ENCODE measurements around the gene ZNF862.

ZNF862 gene

DNA sequence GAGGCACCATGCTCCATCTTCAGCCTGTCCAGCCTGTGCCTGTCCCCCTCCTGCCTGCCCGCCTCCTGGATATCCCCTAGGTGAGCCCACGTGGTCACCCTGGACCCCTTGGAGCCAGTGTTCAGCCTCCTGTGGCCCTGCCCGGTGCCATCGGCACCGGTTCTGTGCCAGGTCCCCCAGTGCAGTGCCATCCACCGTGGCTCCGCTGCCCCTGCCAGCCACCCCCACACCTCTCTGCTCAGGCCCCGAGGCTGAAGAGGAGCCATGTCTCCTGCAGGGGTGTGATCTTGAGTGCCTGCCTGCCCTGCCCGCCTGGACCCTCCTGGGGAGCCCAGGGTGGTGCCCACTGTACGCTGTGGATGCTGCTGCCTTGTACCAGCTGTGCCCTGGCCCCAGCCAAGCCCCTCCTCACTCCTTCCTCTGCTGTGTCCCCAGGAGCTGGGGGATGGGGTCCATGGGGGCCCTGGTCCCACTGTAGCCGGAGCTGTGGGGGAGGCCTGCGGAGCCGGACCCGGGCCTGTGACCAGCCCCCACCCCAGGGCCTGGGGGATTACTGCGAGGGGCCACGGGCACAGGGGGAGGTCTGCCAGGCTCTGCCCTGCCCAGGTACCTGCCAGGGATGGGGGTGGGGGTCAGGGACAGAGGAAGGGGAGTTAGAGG lies 26.2 kb upstream of the ZNF862 start:
- no peak for DNase-seq

DNA sequence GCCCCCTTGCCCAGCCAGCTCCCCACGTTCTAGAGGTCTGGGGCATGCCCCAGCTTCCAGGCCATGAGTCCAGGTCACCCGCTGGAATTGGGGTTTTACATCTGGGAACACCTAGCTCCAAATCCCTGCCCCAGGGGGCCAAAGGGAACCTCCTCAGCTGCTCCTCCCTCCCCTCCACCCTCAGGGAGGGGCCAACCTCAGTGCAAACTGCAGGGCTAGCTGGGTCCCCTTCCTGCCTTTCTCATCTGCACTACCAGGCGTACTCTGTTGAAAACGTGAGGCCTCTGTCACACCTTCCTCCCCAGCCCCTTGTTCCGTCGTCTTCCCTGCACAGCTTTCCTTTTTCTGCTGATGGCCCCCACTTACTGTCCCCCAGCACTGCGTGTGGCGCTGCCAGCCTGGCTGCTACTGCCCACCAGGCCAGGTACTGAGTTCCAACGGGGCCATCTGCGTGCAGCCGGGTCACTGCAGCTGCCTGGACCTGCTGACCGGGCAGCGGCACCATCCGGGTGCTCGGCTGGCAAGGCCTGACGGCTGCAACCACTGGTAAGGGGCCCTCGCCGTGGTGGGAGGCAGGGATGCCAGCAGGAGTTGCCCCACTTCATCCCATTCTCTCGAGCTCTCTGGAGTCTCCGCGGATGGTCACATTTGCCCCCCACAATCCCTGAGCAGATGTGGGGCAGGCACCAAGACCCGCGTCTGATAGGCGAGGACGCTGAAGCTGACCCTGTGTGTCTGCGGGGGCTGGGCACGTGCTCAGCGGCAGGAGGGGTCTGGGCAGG lies 24.7 kb upstream of the ZNF862 start:
- DNase-seq = no peak

- no peak for DNase-seq
These were observed 23.7 kb upstream of the ZNF862 start for GRCh38 chr7:149814494-149814893.

- no peak for DNase-seq
These were observed 23.1 kb upstream of the ZNF862 start for GRCh38 chr7:149815121-149815520.

DNA sequence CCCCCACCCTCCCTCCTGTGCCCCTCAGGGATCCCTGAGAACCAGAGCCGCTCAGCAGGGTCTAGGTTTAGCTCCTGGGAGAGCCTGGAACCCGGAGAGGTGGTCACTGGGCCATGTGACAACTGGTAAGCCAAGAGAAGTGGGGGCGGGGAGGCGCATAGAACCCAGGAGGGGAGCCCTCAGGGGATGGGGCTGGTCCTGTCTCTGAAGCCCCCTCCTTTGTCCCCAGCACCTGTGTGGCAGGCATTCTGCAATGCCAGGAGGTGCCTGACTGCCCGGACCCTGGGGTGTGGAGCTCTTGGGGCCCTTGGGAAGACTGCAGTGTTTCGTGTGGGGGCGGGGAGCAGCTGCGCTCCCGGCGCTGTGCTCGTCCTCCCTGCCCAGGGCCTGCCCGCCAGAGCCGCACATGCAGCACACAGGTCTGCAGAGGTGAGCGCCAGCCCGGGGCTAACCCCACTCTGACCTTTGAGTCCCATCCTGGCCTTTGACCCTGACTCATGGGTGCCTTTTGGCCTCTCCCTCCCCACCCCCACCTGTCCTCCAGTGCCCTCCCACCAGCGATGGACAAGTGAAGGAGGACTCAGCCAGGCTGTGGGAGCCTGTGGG lies 22.4 kb upstream of the ZNF862 start:
- DNase-seq = no peak

GRCh38 chr7:149816267-149816751 lies 21.9 kb upstream of the ZNF862 start:
- no peak for DNase-seq

DNA sequence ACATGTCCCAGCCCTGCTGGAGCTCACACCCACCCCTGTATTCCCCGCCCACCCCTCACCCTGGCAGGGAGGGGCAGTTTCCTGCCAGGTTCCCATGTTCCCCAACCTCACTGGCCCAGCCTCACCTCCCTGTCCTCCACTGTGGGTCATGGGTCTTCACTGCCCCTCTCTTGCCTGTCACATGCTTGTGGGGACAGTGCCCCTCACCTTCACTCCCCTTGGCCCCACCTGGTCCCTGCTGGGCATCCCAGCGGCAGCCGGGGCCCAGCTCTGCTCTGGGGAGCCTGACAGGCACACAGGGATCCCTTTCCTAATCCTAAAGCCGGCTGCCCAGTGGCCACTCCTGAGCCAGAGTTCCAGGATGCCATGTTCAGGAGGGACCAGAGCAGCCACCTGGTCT lies 21.4 kb upstream of the ZNF862 start:
- no peak for DNase-seq

DNA sequence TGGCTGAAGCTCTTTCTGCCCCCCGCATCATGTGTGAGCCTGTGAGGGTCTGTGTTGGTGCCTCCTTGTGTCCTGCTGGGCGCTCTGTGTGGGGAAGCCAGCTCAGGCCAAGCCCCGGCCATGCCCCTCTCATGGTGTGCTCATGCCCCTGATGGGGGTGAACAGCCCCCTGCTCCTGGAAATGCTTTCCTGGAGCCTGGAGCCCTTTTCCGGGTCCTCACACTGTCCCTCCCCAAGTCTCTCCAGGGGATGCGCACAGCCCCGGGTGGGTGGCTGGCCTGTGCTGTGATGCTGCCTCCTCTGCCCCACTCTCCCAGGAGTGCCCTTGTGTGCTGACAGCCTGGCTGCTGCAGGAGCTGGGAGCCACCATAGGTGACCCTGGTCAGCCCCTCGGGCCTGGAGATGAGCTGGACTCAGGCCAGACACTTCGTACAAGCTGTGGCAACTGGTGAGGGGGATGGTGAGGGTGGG lies 20.8 kb upstream of the ZNF862 start:
- DNase-seq = no peak

GRCh38 chr7:149817836-149818535 lies 20.2 kb upstream of the ZNF862 start:
- DNase-seq = no peak

DNA sequence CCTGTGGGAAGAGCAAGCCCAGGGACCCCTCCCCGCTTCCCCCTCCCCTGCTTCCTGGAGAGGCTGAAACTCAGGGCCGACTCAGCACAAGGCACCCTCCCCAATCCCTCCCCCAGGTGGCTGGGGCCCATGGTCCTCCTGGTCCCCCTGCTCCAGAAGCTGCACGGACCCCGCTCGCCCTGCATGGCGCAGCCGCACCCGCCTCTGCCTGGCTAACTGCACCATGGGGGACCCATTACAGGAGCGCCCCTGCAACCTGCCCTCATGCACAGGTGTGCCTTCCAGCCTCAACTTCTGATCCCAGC lies 19.7 kb upstream of the ZNF862 start:
- DNase-seq = no peak

DNA sequence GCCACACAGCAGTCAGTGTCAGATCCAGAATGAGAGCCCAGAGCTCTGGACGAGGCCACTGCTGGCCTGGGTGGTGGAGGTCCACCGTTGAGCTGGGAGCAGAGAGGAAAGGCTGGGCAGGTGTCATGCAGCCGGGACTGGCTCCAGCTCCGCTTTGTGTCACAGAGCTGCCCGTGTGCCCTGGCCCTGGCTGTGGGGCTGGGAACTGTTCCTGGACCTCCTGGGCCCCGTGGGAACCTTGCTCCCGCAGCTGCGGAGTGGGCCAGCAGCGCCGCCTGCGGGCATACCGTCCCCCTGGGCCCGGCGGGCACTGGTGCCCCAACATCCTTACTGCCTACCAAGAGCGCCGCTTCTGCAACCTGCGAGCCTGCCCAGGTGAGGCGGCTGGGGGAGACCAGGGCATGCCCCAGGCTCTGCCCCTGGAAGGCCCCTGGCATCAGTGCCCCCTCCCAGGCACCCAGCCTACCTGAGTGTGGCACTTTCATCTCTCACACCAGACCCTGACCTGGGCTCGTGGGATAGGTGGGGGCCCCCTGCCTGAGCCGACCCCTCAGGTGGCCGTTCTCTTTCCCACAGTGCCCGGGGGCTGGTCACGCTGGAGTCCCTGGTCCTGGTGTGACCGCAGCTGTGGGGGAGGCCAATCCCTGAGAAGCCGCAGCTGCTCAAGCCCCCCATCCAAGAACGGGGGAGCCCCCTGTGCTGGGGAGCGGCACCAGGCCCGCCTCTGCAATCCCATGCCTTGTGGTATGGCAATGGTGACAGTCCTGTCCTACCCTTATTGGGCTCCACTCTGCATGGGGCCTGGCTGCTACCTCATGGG lies 18.8 kb upstream of the ZNF862 start:
- DNase-seq = no peak

GRCh38 chr7:149819961-149820340 lies 18.2 kb upstream of the ZNF862 start:
- DNase-seq = no peak

DNA sequence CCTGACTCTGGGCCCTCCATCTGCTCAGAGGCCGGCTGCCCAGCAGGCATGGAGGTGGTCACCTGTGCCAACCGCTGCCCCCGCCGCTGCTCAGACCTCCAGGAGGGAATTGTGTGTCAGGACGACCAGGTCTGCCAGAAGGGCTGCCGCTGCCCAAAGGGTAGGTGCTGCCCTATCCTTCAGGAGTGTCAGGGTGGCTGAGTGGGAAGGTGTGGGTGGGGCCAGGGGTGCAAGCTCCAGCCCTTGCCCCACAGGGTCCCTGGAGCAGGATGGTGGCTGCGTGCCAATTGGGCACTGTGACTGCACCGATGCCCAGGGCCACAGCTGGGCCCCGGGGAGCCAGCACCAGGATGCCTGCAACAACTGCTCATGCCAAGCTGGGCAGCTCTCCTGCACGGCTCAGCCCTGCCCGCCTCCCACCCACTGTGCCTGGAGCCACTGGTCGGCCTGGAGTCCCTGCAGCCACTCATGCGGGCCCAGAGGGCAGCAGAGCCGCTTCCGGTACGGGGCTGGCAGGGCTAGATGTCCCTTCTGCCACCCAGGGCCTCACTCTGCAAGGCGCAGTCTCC lies 17.5 kb upstream of the ZNF862 start:
- DNase-seq = no peak

GRCh38 chr7:149821191-149822148 lies 16.7 kb upstream of the ZNF862 start:
- no peak for DNase-seq

GRCh38 chr7:149822353-149822943 lies 15.7 kb upstream of the ZNF862 start:
- no peak for DNase-seq

GRCh38 chr7:149823191-149823630 lies 15.0 kb upstream of the ZNF862 start:
- no peak for DNase-seq

DNA sequence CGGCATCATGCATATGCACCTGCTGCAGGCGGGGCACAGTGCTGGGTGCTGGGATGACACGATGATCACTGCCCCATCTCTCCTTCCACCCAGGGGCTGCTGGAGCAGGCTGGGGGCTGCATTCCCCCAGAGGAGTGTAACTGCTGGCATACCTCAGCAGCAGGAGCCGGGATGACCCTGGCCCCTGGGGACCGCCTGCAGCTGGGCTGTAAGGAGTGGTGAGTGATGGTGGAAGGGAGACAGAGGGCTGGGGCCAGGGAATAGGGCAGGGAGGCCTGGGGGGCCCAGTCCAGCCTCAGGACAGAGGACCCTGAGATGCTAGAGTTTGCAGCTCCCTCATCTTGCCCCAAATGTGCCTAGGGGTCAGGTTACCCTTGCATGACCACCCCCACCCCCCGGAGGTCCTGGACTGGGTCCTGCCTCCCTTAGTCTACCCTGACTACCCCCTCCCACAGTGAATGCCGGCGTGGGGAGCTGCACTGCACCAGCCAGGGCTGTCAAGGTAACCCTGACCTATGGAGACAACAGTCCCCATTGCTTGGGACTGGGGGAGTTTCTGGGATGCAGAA lies 14.5 kb upstream of the ZNF862 start:
- DNase-seq = no peak

- no peak for DNase-seq
These were observed 13.9 kb upstream of the ZNF862 start for GRCh38 chr7:149824301-149824741.

DNA sequence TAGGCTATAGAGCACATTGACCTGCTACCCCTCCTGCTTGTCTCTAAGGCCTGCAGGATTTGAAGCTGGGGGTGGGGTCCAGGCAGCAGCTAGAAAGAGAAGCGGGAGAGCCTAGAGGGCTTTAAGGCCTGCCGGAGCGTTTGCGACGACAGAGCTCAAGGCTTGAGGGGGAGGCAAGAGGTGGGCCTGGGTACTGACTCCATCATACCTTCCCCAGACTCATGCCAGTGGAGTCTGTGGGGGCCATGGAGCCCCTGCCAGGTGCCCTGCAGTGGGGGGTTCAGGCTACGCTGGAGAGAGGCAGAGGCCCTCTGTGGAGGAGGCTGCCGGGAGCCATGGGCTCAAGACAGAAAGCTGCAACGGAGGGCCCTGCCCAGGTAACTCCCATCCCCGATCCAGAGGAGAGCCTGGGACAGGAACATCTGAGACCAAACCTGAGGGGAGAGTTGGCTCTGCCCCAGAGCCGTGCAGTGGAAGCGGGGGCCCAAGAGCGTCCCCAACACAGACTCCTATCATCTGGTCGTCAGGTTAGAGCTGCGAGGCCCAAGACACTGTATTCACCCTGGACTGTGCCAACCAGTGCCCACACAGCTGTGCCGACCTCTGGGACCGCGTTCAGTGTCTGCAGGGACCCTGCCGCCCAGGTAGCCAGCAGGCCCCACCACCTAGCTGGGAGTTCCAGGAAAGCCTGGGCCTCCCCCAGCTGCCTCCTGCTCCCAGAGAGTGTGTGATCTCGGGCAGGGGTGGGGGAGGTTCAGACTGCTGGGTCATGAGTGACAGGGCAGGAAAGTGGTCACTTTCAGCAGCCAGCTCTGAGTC lies 13.2 kb upstream of the ZNF862 start:
- DNase-seq = no peak
